ENCODE results near the gene AFF2. TPM values are rescaled to one million over a fixed set of nuclear protein-coding genes. Genes with fewer than 3 reads are reported as not detected.

AFF2 gene
- total and polyA plus RNA-seq, 8 donors, result 0.04 to 0.93 (median 0.41) TPM

DNA sequence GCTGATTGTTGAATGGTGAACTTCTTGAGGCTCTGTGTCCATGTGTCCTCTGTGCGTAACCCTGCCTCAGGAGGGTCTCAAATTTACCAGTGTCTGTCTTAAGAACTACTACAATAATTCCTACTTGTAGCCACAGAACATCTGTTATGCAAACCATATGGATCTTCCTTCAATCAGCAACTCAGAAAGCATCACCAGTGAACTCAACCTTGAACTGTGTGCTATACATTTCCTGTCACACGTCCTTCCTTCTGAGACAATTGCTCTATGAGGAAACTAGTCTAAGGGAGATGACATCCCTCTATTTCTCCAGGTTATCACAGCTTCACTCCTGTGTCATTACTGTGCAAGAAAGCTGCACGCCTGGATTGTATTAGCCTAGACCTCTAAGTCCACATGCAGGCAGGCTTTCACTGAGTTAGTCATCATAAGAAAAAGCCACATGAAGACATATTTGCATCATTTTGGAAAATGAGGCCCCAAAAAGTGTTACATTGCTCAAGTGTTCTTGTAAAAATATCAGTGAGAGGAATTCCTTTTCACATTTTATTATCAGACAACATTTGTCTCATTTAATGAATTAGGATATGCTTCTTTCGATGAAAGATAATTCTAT, 157.8 kb downstream of the AFF2 start:
- Histone ChIP-seq H3K36me3 (no peaks in the 10 kb centered on the region), H3K9me3 (no peaks in the 10 kb centered on the region), H3K4me1 (no peaks in the 10 kb centered on the region), H3K27ac (no peak overlapping the region), H3K4me3 (no peak overlapping the region), H3K27me3 (no peaks in the 10 kb centered on the region)
- WGBS, 2 donors, result 59 to 73% methylated on average over 4 of the region's 4 CpGs
- FAIRE-seq (no peak), ATAC-seq (no peak), DNase-seq (no peak)
- intact Hi-C loops (cut with DNase I), result no loop called here
- TF ChIP-seq, protein P1, sequence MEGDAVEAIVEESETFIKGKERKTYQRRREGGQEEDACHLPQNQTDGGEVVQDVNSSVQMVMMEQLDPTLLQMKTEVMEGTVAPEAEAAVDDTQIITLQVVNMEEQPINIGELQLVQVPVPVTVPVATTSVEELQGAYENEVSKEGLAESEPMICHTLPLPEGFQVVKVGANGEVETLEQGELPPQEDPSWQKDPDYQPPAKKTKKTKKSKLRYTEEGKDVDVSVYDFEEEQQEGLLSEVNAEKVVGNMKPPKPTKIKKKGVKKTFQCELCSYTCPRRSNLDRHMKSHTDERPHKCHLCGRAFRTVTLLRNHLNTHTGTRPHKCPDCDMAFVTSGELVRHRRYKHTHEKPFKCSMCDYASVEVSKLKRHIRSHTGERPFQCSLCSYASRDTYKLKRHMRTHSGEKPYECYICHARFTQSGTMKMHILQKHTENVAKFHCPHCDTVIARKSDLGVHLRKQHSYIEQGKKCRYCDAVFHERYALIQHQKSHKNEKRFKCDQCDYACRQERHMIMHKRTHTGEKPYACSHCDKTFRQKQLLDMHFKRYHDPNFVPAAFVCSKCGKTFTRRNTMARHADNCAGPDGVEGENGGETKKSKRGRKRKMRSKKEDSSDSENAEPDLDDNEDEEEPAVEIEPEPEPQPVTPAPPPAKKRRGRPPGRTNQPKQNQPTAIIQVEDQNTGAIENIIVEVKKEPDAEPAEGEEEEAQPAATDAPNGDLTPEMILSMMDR (IDR thresholded peaks at IDR 0.05), result no peak

DNA sequence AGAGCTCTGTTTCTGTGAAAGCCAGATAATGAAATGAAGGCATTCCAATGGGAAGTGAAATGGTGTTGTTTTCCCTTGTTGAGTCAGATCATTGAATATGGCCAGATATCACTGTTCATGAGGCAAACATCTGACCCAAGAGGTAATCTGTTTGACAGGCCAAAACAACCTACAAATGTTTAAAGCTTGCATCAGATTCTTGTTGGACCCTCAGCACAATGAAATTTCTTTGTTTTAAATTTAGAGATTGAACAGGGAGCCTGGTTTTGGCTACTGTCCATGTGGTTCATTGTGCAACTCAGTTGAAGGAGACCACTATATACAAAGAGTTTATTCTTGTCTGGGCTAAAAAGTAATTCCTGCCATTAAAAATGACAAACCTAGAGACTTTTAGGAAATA, 159.1 kb downstream of the AFF2 start:
- intact Hi-C loops (cut with DNase I), result no loop called here
- FAIRE-seq, result no peak
- TF ChIP-seq, protein P1 (IDR thresholded peaks at IDR 0.05), result no peak

DNA sequence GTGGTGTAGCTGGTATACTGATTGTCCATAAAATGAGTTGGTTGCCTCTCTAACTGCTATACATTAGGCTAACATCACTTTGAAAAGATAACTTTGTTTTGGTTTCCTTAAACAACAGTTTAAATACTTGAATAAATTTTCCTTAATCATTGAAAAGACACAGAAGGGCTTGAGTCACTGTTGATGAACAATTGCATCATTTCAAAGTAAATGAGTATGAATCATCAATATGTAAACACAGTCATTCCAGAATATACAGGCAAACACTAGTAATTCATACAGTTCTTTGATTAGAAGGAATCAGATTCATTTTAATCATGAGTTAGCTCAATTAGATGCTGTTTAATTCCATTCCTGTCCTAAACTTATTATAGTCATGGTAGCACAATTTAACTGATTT, 160.6 kb downstream of the AFF2 start:
- Histone ChIP-seq H3K36me3 (no peaks in the 10 kb centered on the region), H3K9me3 (no peaks in the 10 kb centered on the region), H3K4me3 (no peak overlapping the region), H3K4me1 (no peaks in the 10 kb centered on the region), H3K27ac (no peak overlapping the region), H3K27me3 (no peaks in the 10 kb centered on the region)
- no peak for ATAC-seq
- no peak for DNase-seq
- FAIRE-seq, result no peak
- TF ChIP-seq, protein P1 (IDR thresholded peaks at IDR 0.05), result no peak
- intact Hi-C loops (cut with DNase I), result no loop called here

More for the DNA sequence above, 159.1 kb downstream of the AFF2 start:
- Histone ChIP-seq H3K27ac (no peak overlapping the region), H3K4me1 (no peaks in the 10 kb centered on the region), H3K36me3 (no peaks in the 10 kb centered on the region), H3K27me3 (no peaks in the 10 kb centered on the region), H3K4me3 (no peak overlapping the region), H3K9me3 (no peaks in the 10 kb centered on the region)
- ATAC-seq (no peak), DNase-seq (no peak)

DNA sequence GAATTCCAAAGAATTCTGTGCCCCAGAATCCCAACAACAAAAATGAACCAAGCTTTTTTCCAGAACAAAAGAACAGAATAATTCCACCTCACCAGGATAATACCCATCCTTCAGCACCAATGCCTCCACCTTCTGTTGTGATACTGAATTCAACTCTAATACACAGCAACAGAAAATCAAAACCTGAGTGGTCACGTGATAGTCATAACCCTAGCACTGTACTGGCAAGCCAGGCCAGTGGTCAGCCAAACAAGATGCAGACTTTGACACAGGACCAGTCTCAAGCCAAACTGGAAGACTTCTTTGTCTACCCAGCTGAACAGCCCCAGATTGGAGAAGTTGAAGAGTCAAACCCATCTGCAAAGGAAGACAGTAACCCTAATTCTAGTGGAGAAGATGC, 161.6 kb downstream of the AFF2 start:
- TF ChIP-seq, protein P1 (IDR thresholded peaks at IDR 0.05), result no peak
- no peak for DNase-seq
- ATAC-seq, result no peak
- no peaks in the 10 kb centered on the region for H3K27me3 ChIP-seq
- H3K4me3 ChIP-seq, result no peak overlapping the region
- no peaks in the 10 kb centered on the region for H3K9me3 ChIP-seq
- FAIRE-seq, result no peak
- intact Hi-C loops (cut with DNase I), result no loop called here
- H3K27ac ChIP-seq, result no peak overlapping the region
- H3K4me1 ChIP-seq, result no peaks in the 10 kb centered on the region
- no peaks in the 10 kb centered on the region for H3K36me3 ChIP-seq
- WGBS, 2 donors, result 45 to 62% methylated on average over 1 of the region's 1 CpG

DNA sequence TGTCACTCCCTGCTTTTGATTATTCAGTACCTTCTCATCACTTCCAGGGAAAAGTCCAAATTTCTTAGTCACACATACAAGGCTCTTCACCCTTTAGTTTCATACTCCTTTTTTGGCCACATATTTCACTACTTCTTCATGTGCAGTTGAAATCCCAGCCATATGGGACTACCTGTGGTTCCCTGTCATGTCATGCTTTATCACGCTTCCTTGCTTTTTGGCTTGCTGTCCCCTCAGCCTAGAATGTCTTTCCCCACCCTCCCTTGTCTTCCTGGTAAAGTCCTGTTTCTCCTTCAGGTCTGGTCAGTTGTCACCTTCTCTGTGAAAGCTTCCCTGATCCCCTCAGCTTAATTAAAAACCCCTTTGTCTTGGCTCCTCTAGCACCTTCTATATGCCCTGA, 163.8 kb downstream of the AFF2 start:
- Histone ChIP-seq H3K36me3 (no peaks in the 10 kb centered on the region), H3K4me3 (no peak overlapping the region), H3K4me1 (no peaks in the 10 kb centered on the region), H3K27me3 (no peaks in the 10 kb centered on the region), H3K9me3 (no peaks in the 10 kb centered on the region), H3K27ac (no peak overlapping the region)
- FAIRE-seq, result no peak
- DNase-seq, result no peak
- TF ChIP-seq, protein P1 (IDR thresholded peaks at IDR 0.05), result no peak
- 86 to 96% methylated on average over 1 of the region's 1 CpG for WGBS, 2 donors
- intact Hi-C loops (cut with DNase I), result no loop called here
- ATAC-seq, result no peak
